GM08714 (cell line): ENCODE results near the gene ATG13.
"Not testable (repeated sequence)": the region's sequence is repeated elsewhere in the genome, so short reads cannot be mapped to it uniquely, and the experiment has no call there.

Experiments used
- H3K4me3 ChIP-seq: fragments of 200-500 bp; sonication (Bioruptor generic); 2 replicates; pipeline ENCODE4 v1.5.1; 2014; ENCODE audit warnings: mild to moderate bottlenecking, low read length, inconsistent platforms
- ZNF274 ChIP-seq: IDR thresholded peaks from 2 replicates; pipeline ENCODE4 v1.6.1; 2012; ENCODE audit warnings: mild to moderate bottlenecking, low read depth, low read length

ATG13 gene

GRCh38 chr11:46617134-46617971 is at the start of gene ATG13, which contains the start of gene HARBI1:
TSS of gene ATG13 (plus strand) at chr11:46617553. CDS start at chr11:46644292, 26,739 bp downstream.
TSS of gene HARBI1 (minus strand) at chr11:46617227. CDS start at chr11:46616237, 990 bp downstream.
- no peak for TF ChIP-seq ZNF274
- H3K4me3 ChIP-seq = peak within 1 kb of the TSS; percentile 84

GRCh38 chr11:46570790-46571398 is 46.5 kb upstream of the ATG13 start:
- H3K4me3 ChIP-seq = no peak overlapping the region
- TF ChIP-seq ZNF274 = no peak

GRCh38 chr11:46574656-46575055 is 42.7 kb upstream of the ATG13 start:
- no peak for TF ChIP-seq ZNF274

GRCh38 chr11:46577058-46577457 is 40.3 kb upstream of the ATG13 start:
- H3K4me3 ChIP-seq = no peak overlapping the region
- TF ChIP-seq ZNF274 = no peak

More at GRCh38 chr11:46574656-46575055, 42.7 kb upstream of the ATG13 start:
- H3K4me3 ChIP-seq = no peak overlapping the region

- no peak for TF ChIP-seq ZNF274
- H3K4me3 ChIP-seq = no peak overlapping the region
Observed at GRCh38 chr11:46582588-46582987, 34.8 kb upstream of the ATG13 start.

- not testable (repeated sequence) for H3K4me3 ChIP-seq
Observed at GRCh38 chr11:46583513-46583912, 33.8 kb upstream of the ATG13 start.

- TF ChIP-seq ZNF274 = no peak
Observed at GRCh38 chr11:46588131-46588530, 29.2 kb upstream of the ATG13 start.

GRCh38 chr11:46588915-46589314 is 28.4 kb upstream of the ATG13 start:
- TF ChIP-seq ZNF274 = no peak
- H3K4me3 ChIP-seq = no peak overlapping the region

More at GRCh38 chr11:46588131-46588530, 29.2 kb upstream of the ATG13 start:
- H3K4me3 ChIP-seq = no peak overlapping the region

GRCh38 chr11:46590740-46591605 is 26.4 kb upstream of the ATG13 start:
- no peak overlapping the region for H3K4me3 ChIP-seq
- TF ChIP-seq ZNF274 = no peak

- H3K4me3 ChIP-seq = peak within 1 kb of the TSS; percentile 90
- TF ChIP-seq ZNF274 = no peak
Observed at GRCh38 chr11:46593550-46594373, 23.6 kb upstream of the ATG13 start, which contains the start of gene AMBRA1. TSS of gene AMBRA1 (minus strand) at chr11:46594023. CDS start at chr11:46548380, 45,643 bp downstream.

- TF ChIP-seq ZNF274 = no peak
- peak overlapping the region; percentile 90 for H3K4me3 ChIP-seq
Observed at GRCh38 chr11:46594374-46594700, 23.0 kb upstream of the ATG13 start.

GRCh38 chr11:46594785-46595184 is 22.6 kb upstream of the ATG13 start:
- no peak overlapping the region for H3K4me3 ChIP-seq
- TF ChIP-seq ZNF274 = no peak

GRCh38 chr11:46597155-46597554 is 20.2 kb upstream of the ATG13 start:
- no peak overlapping the region for H3K4me3 ChIP-seq
- no peak for TF ChIP-seq ZNF274
